Fibroblast of lung (primary cell): ENCODE results near the gene CALCOCO2. TPM values are rescaled to one million over a fixed set of nuclear protein-coding genes. Genes with fewer than 3 reads are reported as not detected.

Source experiments
- DNase-seq, 2 donors: peaks; one replicate each; pipeline versions ENCODE4 v3.0.0 to v3.0.0-alpha.2; 2010; ENCODE audit warnings: low read depth in 2 of 2
- H2AFZ ChIP-seq: 2 replicates; pipeline ENCODE4 v1.5.1; 2012; ENCODE audit warnings: low read length, control low read depth, inconsistent platforms
- H3K27ac ChIP-seq: 2 replicates; pipeline ENCODE4 v1.5.1; 2011; ENCODE audit warnings: low read length, control low read depth; ENCODE audit not compliant: insufficient read depth
- H3K27me3 ChIP-seq: 2 replicates; pipeline ENCODE4 v1.5.1; 2011; ENCODE audit warnings: mild to moderate bottlenecking, low read length; ENCODE audit not compliant: control insufficient read depth, insufficient read depth
- H3K36me3 ChIP-seq: 2 replicates; pipeline ENCODE4 v1.5.1; 2011; ENCODE audit warnings: low read length; ENCODE audit not compliant: control insufficient read depth, insufficient read depth
- H3K4me1 ChIP-seq: 2 replicates; pipeline ENCODE4 v1.5.1; 2011; ENCODE audit warnings: low read length; ENCODE audit not compliant: control insufficient read depth, insufficient read depth; ENCODE audit errors: extremely low read depth
- H3K4me2 ChIP-seq: 2 replicates; pipeline ENCODE4 v1.5.1; 2011; ENCODE audit warnings: low read length, control low read depth; ENCODE audit not compliant: insufficient read depth; ENCODE audit errors: extremely low read depth
- H3K4me3 ChIP-seq, 4 experiments: fragments of 200-600 bp in 1 of 4; sonication (generic) in 1 of 4; replicated peaks in 1 of 4; 2 replicates each; pipeline ENCODE4 v1.5.1; 2011 to 2016; ENCODE audit warnings: low read length in 4 of 4, low read depth in 3 of 4, mild to moderate bottlenecking in 3 of 4, control low read depth in 2 of 4, inconsistent platforms in 1 of 4, mixed read lengths in 1 of 4; ENCODE audit not compliant: insufficient read depth in 1 of 4; ENCODE audit errors: control extremely low read depth in 1 of 4
- H3K79me2 ChIP-seq: 2 replicates; pipeline ENCODE4 v1.5.1; 2012; ENCODE audit warnings: mild to moderate bottlenecking, low read length, inconsistent platforms; ENCODE audit not compliant: control insufficient read depth, insufficient read depth
- H3K9ac ChIP-seq: 2 replicates; pipeline ENCODE4 v1.5.1; 2011; ENCODE audit warnings: mild to moderate bottlenecking, low read length, control low read depth; ENCODE audit not compliant: insufficient read depth
- H3K9me3 ChIP-seq: 2 replicates; pipeline ENCODE4 v1.5.1; 2012; ENCODE audit warnings: low read depth, low read length; ENCODE audit not compliant: control insufficient read depth, insufficient read depth
- H4K20me1 ChIP-seq: 2 replicates; pipeline ENCODE4 v1.5.1; 2011; ENCODE audit warnings: low read length; ENCODE audit not compliant: control insufficient read depth, insufficient read depth; ENCODE audit errors: extremely low read depth
- EZH2 ChIP-seq: IDR thresholded peaks from 2 replicates; pipeline ENCODE4 v1.5.1; 2012; ENCODE audit warnings: low read length, control low read depth, mild to moderate bottlenecking; ENCODE audit errors: missing control alignments
- polyA plus RNA-seq, 2 donors: library from polyadenylated mRNA; depleted of rRNA in 1 of 2; stranded (reverse) in 1 of 2; unstranded in 1 of 2; fragments of >200 nt; gene quantifications; 2 replicates each; pipeline ENCODE4 v1.2.1, GENCODE V29; 2011 to 2012; ENCODE audit warnings: missing spikeins in 1 of 2
- total RNA-seq: library from RNA; depleted of rRNA; stranded (reverse); fragments of >200 nt; gene quantifications from 2 replicates; pipeline ENCODE4 v1.2.1, GENCODE V29; 2014
- TF ChIP-seq, protein P1 (sequence below), 2 donors: IDR thresholded peaks in 1 of 2; conservative IDR thresholded peaks in 1 of 2; 1 replicate in 1 of 2; 2 replicates in 1 of 2; pipeline ENCODE4 v1.5.1; 2011 to 2012; ENCODE audit warnings: low read length in 2 of 2, control low read depth in 1 of 2, inconsistent platforms in 1 of 2, low read depth in 1 of 2, mild to moderate bottlenecking in 1 of 2

The CALCOCO2 gene
- total and polyA plus RNA-seq, 2 donors (not counting 1 experiment from before 2014, with no cell fraction given) = 65.1 to 164 TPM

DNA sequence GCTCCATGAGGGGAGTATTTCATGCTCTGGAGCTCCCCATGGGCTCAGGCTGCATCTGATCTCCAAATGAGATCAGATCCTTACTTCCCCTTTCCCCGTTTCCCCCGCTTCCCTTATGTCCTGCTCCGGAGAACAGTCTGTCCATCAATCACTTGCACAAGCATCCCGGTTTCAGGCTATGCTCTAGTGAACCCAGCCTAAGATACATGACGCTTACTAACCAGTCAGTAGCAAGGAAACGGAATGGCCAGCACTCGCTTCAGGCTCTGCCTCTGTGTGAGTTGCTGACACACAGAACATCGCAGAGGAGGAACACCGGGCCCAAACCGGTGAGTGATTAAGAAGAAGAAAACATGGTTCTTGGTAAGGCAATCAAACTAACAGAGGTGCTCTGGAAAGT lies 52.3 kb downstream of the CALCOCO2 start:
- no peak overlapping the region for H3K4me3 ChIP-seq
- H3K4me2 ChIP-seq = no peak overlapping the region
- H3K79me2 ChIP-seq = no peaks in the 10 kb centered on the region
- no peaks in the 10 kb centered on the region for H3K9me3 ChIP-seq
- no peak for DNase-seq
- H3K4me1 ChIP-seq = no peaks in the 10 kb centered on the region
- no peak overlapping the region for H3K27ac ChIP-seq
- H3K27me3 ChIP-seq = no peaks in the 10 kb centered on the region
- no peak overlapping the region for H2AFZ ChIP-seq
- H3K9ac ChIP-seq = no peak overlapping the region
- no peaks in the 10 kb centered on the region for H4K20me1 ChIP-seq
- H3K36me3 ChIP-seq = no peaks in the 10 kb centered on the region
- TF ChIP-seq, protein P1, sequence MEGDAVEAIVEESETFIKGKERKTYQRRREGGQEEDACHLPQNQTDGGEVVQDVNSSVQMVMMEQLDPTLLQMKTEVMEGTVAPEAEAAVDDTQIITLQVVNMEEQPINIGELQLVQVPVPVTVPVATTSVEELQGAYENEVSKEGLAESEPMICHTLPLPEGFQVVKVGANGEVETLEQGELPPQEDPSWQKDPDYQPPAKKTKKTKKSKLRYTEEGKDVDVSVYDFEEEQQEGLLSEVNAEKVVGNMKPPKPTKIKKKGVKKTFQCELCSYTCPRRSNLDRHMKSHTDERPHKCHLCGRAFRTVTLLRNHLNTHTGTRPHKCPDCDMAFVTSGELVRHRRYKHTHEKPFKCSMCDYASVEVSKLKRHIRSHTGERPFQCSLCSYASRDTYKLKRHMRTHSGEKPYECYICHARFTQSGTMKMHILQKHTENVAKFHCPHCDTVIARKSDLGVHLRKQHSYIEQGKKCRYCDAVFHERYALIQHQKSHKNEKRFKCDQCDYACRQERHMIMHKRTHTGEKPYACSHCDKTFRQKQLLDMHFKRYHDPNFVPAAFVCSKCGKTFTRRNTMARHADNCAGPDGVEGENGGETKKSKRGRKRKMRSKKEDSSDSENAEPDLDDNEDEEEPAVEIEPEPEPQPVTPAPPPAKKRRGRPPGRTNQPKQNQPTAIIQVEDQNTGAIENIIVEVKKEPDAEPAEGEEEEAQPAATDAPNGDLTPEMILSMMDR (conservative IDR thresholded peaks at IDR 0.05 in 1 of 2, IDR thresholded peaks at IDR 0.05 in 1 of 2; ENCODE audit: low read depth in 1 of 2, low read length in 2 of 2) = no peak

DNA sequence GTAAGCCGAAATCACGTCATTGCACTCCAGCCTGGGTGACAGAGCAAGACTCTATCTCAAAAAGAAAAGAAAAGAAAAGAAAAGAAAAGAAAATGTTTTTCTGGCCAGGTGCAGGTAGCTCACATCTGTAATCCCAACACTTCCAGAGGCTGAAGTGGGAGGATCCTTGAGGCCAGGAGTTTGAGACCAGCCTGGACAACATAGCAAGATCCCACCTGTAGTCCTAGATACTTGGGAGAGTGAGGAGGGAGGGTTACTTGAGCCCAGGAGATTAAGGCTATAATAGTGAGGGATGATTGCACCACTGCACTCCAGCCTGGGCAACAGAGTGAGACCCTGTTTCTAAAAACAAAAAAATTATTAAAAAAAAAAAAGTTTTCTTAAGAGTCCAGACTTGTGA lies 59.3 kb downstream of the CALCOCO2 start:
- H3K36me3 ChIP-seq = no peaks in the 10 kb centered on the region
- no peak overlapping the region for H3K9ac ChIP-seq
- no peaks in the 10 kb centered on the region for H3K27me3 ChIP-seq
- H3K9me3 ChIP-seq = no peaks in the 10 kb centered on the region
- TF ChIP-seq, protein P1 (conservative IDR thresholded peaks at IDR 0.05 in 1 of 2, IDR thresholded peaks at IDR 0.05 in 1 of 2; ENCODE audit: low read depth in 1 of 2, low read length in 2 of 2) = no peak
- no peak for TF ChIP-seq EZH2
- H3K4me3 ChIP-seq = no peak overlapping the region
- peaks cover 2% of the 10 kb centered on the region for H3K4me1 ChIP-seq
- H3K79me2 ChIP-seq = peaks cover 13% of the 10 kb centered on the region
- H2AFZ ChIP-seq = no peak overlapping the region
- H3K4me2 ChIP-seq = no peak overlapping the region
- no peak for DNase-seq
- H4K20me1 ChIP-seq = no peaks in the 10 kb centered on the region
- no peak overlapping the region for H3K27ac ChIP-seq

DNA sequence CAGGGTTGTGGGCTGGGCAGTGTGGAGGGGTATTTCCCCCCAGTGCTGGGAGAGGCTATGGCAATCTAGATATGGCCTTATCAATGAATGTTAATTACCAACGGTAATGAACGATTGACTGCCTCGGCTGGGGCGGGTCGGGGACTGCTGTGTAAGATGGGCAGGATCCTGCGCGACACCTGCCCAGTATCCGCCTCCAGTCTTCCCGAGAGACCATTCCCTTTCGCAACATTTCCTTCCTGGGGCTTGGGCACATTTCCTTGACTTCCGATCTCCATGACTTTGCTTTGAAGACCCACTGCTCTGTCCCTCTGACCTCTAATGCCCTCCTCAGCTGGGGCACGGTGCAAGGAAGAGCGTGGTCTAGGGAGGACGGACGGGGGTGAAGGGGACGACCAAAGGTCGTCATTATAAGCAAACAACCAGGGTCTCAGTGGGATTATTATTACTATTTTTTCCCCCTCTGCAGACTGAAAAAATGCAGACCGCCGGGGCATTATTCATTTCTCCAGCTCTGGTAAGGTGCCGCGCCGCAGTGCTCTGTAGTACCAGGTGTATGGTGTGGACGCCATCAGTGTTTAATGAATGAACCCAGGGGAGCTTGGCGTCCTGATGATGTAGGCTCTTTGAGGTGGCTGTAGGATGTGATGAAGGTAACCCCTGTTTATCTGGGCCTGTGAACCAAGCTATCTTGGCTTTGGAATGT lies 62.3 kb downstream of the CALCOCO2 start:
- Histone ChIP-seq H3K9ac (peak overlapping the region; percentile 69), H2AFZ (peak overlapping the region; percentile 91), H4K20me1 (no peaks in the 10 kb centered on the region), H3K4me2 (peak overlapping the region; percentile 93), H3K27me3 (no peaks in the 10 kb centered on the region), H3K4me3 (peak overlapping the region; percentile 81 to 95 (median 90)), H3K4me1 (peaks cover 2% of the 10 kb centered on the region), H3K27ac (peak overlapping the region; percentile 86), H3K9me3 (no peaks in the 10 kb centered on the region), H3K79me2 (peaks cover 13% of the 10 kb centered on the region), H3K36me3 (peaks cover 6% of the 10 kb centered on the region)
- TF ChIP-seq EZH2 = no peak
- TF ChIP-seq, protein P1 (conservative IDR thresholded peaks at IDR 0.05 in 1 of 2, IDR thresholded peaks at IDR 0.05 in 1 of 2; ENCODE audit: low read depth in 1 of 2, low read length in 2 of 2) = no peak
- peak in 1 of 2 donors; percentile 18 for DNase-seq
